Type B pancreatic cell (in vitro differentiated cells): ENCODE data around the gene ARL14EPL. TPM values are rescaled to one million over a fixed set of nuclear protein-coding genes. Genes with fewer than 3 reads are reported as not detected.

ENCODE experiments used
- DNase-seq: peaks from one replicate; pipeline ENCODE4 v3.0.0; 2021; ENCODE audit warnings: mixed read lengths; ENCODE audit not compliant: unreplicated experiment; ENCODE audit errors: extremely low spot score
- H3K27ac Mint-ChIP-seq: 2 replicates; pipeline ENCODE4 v1.8.0; 2021; ENCODE audit warnings: mild to moderate bottlenecking, mixed read lengths
- H3K27me3 Mint-ChIP-seq: 2 replicates; pipeline ENCODE4 v1.8.0; 2021; ENCODE audit warnings: mixed read lengths
- H3K36me3 Mint-ChIP-seq: 2 replicates; pipeline ENCODE4 v1.8.0; 2021; ENCODE audit warnings: mixed read lengths
- H3K4me1 Mint-ChIP-seq: one replicate; pipeline ENCODE4 v1.8.0; 2021; ENCODE audit warnings: mixed read lengths; ENCODE audit not compliant: unreplicated experiment
- H3K4me3 Mint-ChIP-seq: 2 replicates; pipeline ENCODE4 v1.8.0; 2021; ENCODE audit warnings: mild to moderate bottlenecking, mixed read lengths
- H3K9me3 Mint-ChIP-seq: 2 replicates; pipeline ENCODE4 v1.8.0; 2021; ENCODE audit warnings: mixed read lengths
- CTCF ChIP-seq: fragments of 200-600 bp; sonication (generic); conservative IDR thresholded peaks from 2 replicates; pipeline ENCODE4 v1.5.0; 2021; ENCODE audit warnings: antibody characterized with exemption, mild to moderate bottlenecking
- total RNA-seq: library from RNA; stranded (reverse); gene quantifications from 2 replicates; pipeline ENCODE4 v1.2.1, GENCODE V29; 2021; ENCODE audit warnings: low replicate concordance

Gene ARL14EPL
- total RNA-seq, 1 donor from 2014 or later: not detected

DNA sequence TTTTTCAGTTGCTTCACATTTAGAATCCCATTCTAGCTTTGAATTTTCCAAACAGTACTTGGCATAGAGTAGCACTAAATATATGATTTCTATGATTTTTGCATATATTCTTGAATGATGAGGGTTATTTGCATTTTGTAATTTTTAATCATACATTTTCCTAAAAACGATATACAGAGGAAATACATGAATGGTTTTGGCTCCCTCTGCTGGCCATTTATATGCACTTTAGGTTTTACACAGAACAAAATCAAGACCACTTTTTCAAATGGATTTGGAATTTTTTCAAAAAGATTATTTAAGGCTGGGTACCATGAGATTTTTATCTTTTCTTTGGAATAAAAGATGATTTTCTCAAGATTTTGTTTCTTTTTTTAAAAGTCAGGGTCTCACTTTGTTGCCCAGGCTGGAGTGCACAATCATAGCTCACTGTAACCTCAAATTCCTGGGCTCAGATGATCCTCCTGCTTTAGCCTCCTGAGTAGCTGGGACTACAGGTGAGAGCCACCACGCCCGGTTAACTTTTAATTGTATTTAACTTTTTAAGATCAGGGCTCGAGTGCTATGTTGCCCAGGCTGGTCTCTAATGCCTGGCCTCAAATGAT lies 35.9 kb downstream of the ARL14EPL start:
- DNase-seq: no peak
- Mint-ChIP-seq H3K4me1 (no peaks in the 10 kb centered on the region), H3K27ac (no peak overlapping the region), H3K4me3 (no peak overlapping the region), H3K27me3 (no peaks in the 10 kb centered on the region), H3K36me3 (no peaks in the 10 kb centered on the region), H3K9me3 (no peaks in the 10 kb centered on the region)
- TF ChIP-seq CTCF: peak; percentile 95

- no peaks in the 10 kb centered on the region for H3K4me1 Mint-ChIP-seq
- DNase-seq: no peak
- no peak for TF ChIP-seq CTCF
- no peaks in the 10 kb centered on the region for H3K27me3 Mint-ChIP-seq
- no peak overlapping the region for H3K4me3 Mint-ChIP-seq
- no peaks in the 10 kb centered on the region for H3K9me3 Mint-ChIP-seq
- H3K27ac Mint-ChIP-seq: no peak overlapping the region
- no peaks in the 10 kb centered on the region for H3K36me3 Mint-ChIP-seq
These were observed 38.9 kb downstream of the ARL14EPL start for GRCh38 chr5:116071211-116071610.

DNA sequence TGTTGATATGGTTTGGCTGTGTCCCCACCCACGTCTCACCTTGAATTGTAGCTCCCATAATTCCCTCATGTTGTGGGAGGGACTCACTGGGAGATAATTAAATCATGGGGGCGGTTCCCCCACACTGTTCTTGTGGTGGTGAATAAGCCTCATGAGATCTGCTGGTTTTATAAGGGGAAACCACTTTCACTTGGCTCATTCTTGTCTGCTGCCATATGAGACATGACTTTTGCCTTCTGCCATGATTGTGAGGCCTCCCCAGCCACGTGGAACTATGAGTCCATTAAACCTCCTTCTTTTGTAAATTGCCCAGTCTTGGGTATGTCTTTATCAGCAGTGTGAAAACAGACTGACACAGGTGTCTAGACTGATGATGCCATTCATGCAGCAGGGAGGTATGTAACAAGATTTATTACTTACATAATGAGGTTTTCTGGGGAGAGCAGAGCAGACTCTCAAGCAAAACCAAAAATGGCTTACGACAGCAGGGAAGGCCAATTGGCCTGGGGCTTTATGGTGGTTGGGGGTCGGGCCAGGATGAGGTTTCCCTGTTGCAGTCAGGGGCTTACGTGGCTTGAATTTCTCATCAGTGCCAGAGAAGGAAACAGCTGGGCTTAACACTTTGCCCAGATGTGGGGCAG lies 43.0 kb downstream of the ARL14EPL start:
- no peak for DNase-seq
- Mint-ChIP-seq H3K9me3 (no peaks in the 10 kb centered on the region), H3K4me3 (no peak overlapping the region), H3K4me1 (no peaks in the 10 kb centered on the region), H3K27me3 (no peaks in the 10 kb centered on the region), H3K36me3 (no peaks in the 10 kb centered on the region), H3K27ac (no peak overlapping the region)
- no peak for TF ChIP-seq CTCF

DNA sequence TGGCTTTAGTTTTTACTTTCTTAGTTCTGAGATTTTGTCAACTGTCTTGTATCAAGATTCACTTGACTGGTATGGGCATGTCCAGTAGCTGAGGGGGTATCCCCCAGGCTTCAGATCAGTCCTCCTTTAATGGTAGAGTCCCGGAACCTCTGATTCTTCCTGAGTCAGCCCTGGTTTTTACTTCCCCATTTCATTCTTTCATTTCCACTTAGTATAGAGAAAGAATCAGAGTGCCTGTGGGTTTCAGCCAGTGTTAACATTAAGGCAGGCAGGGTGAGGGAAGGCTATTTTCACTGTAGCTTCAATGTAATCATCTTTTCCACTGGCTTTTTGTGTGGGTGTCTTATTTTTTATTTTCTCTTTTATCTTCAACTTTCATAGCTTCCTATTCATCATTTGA lies 44.2 kb downstream of the ARL14EPL start:
- DNase-seq: no peak
- H3K27ac Mint-ChIP-seq: no peak overlapping the region
- H3K27me3 Mint-ChIP-seq: no peaks in the 10 kb centered on the region
- H3K9me3 Mint-ChIP-seq: no peaks in the 10 kb centered on the region
- TF ChIP-seq CTCF: no peak
- H3K4me3 Mint-ChIP-seq: no peak overlapping the region
- H3K4me1 Mint-ChIP-seq: no peaks in the 10 kb centered on the region
- no peaks in the 10 kb centered on the region for H3K36me3 Mint-ChIP-seq

GRCh38 chr5:116078199-116078598 lies 45.9 kb downstream of the ARL14EPL start:
- no peak for DNase-seq
- peaks cover 5% of the 10 kb centered on the region for H3K4me1 Mint-ChIP-seq
- no peak for TF ChIP-seq CTCF
- H3K4me3 Mint-ChIP-seq: no peak overlapping the region
- H3K27ac Mint-ChIP-seq: no peak overlapping the region
- no peaks in the 10 kb centered on the region for H3K36me3 Mint-ChIP-seq
- H3K9me3 Mint-ChIP-seq: no peaks in the 10 kb centered on the region
- H3K27me3 Mint-ChIP-seq: no peaks in the 10 kb centered on the region
